Subcutaneous abdominal adipose tissue (tissue), 5 donors: ENCODE measurements around the gene MPEG1.

Experiments
- H3K27ac ChIP-seq: one replicate; pipeline ENCODE4 v1.7.0; 2013; ENCODE audit warnings: low read depth, mild to moderate bottlenecking, inconsistent platforms, low read length, moderate library complexity
- H3K27me3 ChIP-seq, 5 donors: one replicate each; pipeline ENCODE4 v1.7.0; 2013; ENCODE audit warnings: low read length in 5 of 5, inconsistent platforms in 1 of 5; ENCODE audit not compliant: control insufficient read depth in 5 of 5, insufficient read depth in 4 of 5
- H3K36me3 ChIP-seq, 5 donors: one replicate each; pipeline ENCODE4 v1.7.0; 2013; ENCODE audit warnings: low read length in 5 of 5; ENCODE audit not compliant: control insufficient read depth in 5 of 5, insufficient read depth in 5 of 5
- H3K4me1 ChIP-seq, 5 donors: one replicate each; pipeline ENCODE4 v1.7.0; 2013; ENCODE audit warnings: low read length in 5 of 5, mild to moderate bottlenecking in 3 of 5, moderate library complexity in 1 of 5; ENCODE audit not compliant: control insufficient read depth in 5 of 5, insufficient read depth in 5 of 5
- H3K4me3 ChIP-seq, 5 donors: one replicate each; pipeline ENCODE4 v1.7.0; 2013; ENCODE audit warnings: low read length in 5 of 5, low read depth in 1 of 5
- H3K9ac ChIP-seq, 5 donors: one replicate each; pipeline ENCODE4 v1.7.0; 2013; ENCODE audit warnings: low read length in 5 of 5, mild to moderate bottlenecking in 4 of 5, moderate library complexity in 3 of 5
- H3K9me3 ChIP-seq, 5 donors: one replicate each; pipeline ENCODE4 v1.7.0; 2013; ENCODE audit warnings: low read length in 5 of 5; ENCODE audit not compliant: control insufficient read depth in 5 of 5
- donor health status: healthy.
- donor health status: healthy.
- donor health status: healthy.
- donor health status: healthy.
- donor health status: healthy.

Gene MPEG1

DNA sequence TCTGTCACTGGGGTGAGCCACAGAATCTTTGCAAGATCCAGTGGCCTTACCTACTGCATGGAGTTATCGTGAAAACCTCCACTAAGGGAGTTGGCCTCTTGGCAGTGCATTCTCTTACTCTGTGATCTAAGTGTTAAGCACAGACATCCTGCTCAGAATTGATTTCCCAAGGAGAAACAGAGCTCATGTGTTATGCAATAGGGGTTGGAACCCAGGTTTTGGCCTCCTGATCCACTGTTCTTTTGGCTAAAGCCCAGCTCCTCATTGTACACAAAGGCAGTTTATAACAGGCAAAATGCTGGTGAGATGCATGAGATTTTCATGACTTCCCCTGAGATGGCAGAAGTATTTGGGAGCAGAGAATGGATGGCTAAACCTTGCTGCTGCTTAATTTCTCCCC, 29.0 kb downstream of the MPEG1 start:
- H3K36me3 ChIP-seq = peaks cover 5 to 24% (median 20%) of the 10 kb centered on the region in 5 donors
- no peaks in the 10 kb centered on the region for H3K9me3 ChIP-seq
- peak overlapping the region; percentile 91 for H3K27ac ChIP-seq
- no peaks in the 10 kb centered on the region for H3K27me3 ChIP-seq
- H3K4me3 ChIP-seq = no peak overlapping the region
- peak overlapping the region in 1 of 5 donors; percentile 17 for H3K9ac ChIP-seq
- H3K4me1 ChIP-seq = peaks cover 26 to 70% (median 58%) of the 10 kb centered on the region in 5 donors

DNA sequence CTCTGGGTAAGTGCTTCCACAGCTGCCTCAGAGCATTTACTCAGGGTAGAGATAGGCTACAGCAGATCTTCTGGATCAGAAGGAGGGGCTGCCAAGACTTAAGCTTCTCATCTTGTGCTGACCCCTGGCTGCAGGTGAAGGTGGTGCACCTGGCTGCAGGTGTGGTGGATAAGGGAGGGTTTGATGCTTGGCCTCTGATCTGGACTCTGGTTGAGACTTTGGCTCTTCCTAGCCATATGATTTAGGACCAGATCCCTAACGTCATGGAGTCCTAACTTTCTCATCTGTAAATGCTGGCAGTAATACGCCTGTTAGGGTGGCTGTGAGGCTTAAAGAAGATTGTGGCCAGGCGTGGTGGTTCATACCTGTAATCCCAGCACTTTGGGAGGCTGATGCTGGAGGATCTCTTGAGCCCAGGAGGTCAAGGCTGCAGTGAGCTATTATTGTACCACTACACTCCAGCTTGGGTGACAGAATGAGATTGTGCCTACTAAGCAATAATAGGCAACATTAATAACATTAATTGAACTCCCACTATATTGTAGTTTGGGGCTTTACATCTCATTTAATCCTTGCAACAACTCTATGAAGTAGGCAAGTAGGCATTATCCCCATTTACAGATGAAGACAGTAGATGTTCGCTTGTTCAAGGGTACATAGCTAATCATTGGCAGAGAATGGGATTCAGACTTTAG, 30.1 kb downstream of the MPEG1 start:
- peaks cover 21 to 65% (median 49%) of the 10 kb centered on the region in 5 donors for H3K4me1 ChIP-seq
- H3K4me3 ChIP-seq = no peak overlapping the region
- no peaks in the 10 kb centered on the region for H3K27me3 ChIP-seq
- no peak overlapping the region for H3K9ac ChIP-seq
- peaks cover 5 to 30% (median 20%) of the 10 kb centered on the region in 5 donors for H3K36me3 ChIP-seq
- H3K27ac ChIP-seq = peak overlapping the region; percentile 91
- no peaks in the 10 kb centered on the region for H3K9me3 ChIP-seq

DNA sequence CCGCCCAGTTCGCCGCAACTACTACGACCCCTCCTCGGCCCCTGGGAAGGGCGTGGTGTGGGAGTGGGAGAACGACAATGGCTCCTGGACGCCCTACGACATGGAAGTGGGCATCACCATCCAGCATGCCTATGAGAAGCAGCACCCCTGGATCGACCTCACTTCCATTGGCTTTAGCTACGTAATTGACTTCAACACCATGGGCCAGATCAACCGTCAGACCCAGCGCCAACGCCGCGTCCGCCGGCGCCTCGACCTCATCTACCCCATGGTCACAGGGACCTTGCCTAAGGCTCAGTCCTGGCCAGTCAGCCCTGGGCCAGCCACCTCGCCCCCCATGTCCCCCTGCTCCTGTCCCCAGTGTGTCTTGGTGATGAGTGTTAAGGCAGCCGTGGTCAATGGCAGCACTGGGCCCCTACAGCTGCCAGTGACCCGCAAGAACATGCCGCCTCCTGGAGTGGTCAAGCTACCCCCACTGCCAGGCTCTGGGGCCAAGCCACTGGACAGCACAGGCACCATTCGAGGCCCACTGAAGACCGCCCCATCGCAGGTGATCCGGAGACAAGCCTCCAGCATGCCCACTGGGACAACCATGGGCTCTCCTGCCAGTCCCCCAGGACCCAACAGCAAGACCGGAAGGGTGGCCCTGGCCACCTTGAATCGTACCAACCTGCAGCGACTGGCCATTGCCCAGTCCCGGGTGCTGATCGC, 30.8 kb downstream of the MPEG1 start:
- Histone ChIP-seq H3K9ac (no peak overlapping the region), H3K27me3 (no peaks in the 10 kb centered on the region), H3K36me3 (peaks cover 5 to 33% (median 20%) of the 10 kb centered on the region in 5 donors), H3K4me1 (peaks cover 18 to 60% (median 47%) of the 10 kb centered on the region in 5 donors), H3K9me3 (no peaks in the 10 kb centered on the region), H3K4me3 (no peak overlapping the region), H3K27ac (no peak overlapping the region)

DNA sequence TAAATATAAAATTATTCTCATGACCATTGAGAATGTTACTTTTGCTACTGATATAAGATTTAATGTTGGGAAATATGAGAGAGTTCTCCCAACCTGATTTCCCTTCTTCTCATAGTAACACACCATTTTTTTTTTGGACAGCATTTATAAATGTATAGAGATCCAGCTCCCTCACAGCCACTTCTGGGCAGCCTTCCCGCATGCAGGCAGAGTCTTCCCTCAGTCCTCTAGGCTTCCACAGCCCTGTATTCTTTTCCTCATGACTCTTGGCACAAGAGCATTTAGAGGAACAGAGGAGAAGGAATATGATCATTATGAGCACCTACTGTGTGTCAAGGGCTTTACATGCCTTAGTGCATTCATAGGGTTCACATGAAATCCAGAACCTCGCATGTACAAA, 31.8 kb downstream of the MPEG1 start:
- Histone ChIP-seq H3K4me3 (no peak overlapping the region), H3K9ac (peak overlapping the region in 1 of 5 donors; percentile 29), H3K27me3 (no peaks in the 10 kb centered on the region), H3K36me3 (peaks cover 5 to 34% (median 20%) of the 10 kb centered on the region in 5 donors), H3K4me1 (peaks cover 14 to 58% (median 39%) of the 10 kb centered on the region in 5 donors), H3K27ac (peak overlapping the region; percentile 41), H3K9me3 (no peaks in the 10 kb centered on the region)

DNA sequence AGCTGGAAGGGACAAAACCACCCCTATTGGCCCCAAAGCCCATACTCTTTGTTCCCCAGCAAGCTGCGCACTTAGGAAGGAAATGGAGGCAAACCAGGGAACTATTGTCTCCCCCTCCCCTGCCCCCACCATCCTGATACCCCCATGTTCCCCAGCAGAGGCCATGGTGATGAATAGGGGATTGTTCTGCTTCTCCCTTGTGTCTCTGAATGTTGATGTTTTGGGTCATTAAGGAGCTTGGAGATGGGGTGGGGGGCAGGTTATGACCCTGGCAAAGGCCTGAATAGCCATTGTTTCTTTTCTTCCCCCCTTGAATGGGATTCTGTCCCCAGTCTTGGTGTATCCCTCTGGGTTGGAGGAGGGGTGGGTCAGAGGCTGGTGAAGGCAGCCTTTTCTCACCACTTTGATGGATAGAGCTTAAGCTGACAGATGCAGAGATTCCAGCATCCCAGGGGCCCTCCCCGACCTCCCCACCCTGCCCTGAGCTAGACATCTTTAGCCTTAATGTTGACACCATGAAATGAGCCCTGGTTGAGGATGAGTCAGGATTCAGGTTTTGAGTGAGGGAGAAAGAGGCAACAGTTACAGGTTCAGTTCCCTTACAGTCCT, 32.5 kb downstream of the MPEG1 start:
- no peaks in the 10 kb centered on the region for H3K27me3 ChIP-seq
- peak overlapping the region; percentile 41 for H3K27ac ChIP-seq
- H3K4me1 ChIP-seq = peaks cover 11 to 58% (median 39%) of the 10 kb centered on the region in 5 donors
- H3K36me3 ChIP-seq = peaks cover 5 to 34% (median 20%) of the 10 kb centered on the region in 5 donors
- H3K4me3 ChIP-seq = no peak overlapping the region
- H3K9ac ChIP-seq = peak overlapping the region in 1 of 5 donors; percentile 29
- no peaks in the 10 kb centered on the region for H3K9me3 ChIP-seq

DNA sequence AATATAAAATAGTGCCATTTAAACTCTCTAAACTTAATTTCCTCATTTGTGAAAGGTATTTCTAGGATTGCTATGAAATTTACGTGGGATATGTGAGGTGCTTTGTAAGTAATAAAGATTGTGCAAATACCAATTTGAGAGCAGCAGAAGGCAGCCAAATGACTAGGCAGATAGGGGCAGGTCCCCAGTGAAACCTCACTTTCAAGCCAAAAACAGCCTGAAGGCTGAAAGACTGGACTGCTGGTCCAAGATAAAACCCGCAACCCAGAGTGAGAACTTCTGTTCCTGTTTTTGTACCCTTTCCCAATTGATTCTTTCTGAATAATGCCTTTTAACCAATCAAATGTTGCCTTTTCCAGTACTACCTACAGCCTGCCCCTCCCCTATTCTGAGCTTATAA, 33.6 kb downstream of the MPEG1 start:
- H3K4me1 ChIP-seq = peaks cover 5 to 58% (median 39%) of the 10 kb centered on the region in 5 donors
- H3K4me3 ChIP-seq = no peak overlapping the region
- H3K9me3 ChIP-seq = no peaks in the 10 kb centered on the region
- H3K27ac ChIP-seq = peak overlapping the region; percentile 64
- H3K36me3 ChIP-seq = peaks cover 5 to 32% (median 20%) of the 10 kb centered on the region in 5 donors
- H3K27me3 ChIP-seq = no peaks in the 10 kb centered on the region
- H3K9ac ChIP-seq = no peak overlapping the region

DNA sequence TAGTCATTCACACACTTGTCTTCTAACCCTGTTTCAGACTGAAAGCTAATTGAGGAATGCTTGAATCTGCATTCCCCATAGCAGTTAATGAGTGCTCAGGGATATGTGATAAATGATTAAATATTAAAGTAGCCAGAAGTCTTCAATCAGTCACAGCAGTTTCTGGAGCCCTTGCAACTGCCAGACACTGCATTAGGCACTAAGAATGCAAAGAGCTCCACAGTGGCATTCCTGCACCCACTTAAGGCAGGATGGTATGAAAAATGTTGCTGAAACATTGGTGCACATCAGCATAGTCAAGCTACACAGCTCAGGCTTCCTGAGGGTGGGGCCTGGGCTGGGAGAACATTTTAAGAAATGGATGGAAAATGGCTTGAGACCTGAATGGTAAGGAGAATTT, 34.3 kb downstream of the MPEG1 start:
- Histone ChIP-seq H3K9me3 (no peaks in the 10 kb centered on the region), H3K27ac (peak overlapping the region; percentile 64), H3K9ac (no peak overlapping the region), H3K4me3 (no peak overlapping the region), H3K36me3 (peaks cover 5 to 30% (median 20%) of the 10 kb centered on the region in 5 donors), H3K4me1 (peaks cover 1 to 58% (median 38%) of the 10 kb centered on the region in 5 donors), H3K27me3 (no peaks in the 10 kb centered on the region)

DNA sequence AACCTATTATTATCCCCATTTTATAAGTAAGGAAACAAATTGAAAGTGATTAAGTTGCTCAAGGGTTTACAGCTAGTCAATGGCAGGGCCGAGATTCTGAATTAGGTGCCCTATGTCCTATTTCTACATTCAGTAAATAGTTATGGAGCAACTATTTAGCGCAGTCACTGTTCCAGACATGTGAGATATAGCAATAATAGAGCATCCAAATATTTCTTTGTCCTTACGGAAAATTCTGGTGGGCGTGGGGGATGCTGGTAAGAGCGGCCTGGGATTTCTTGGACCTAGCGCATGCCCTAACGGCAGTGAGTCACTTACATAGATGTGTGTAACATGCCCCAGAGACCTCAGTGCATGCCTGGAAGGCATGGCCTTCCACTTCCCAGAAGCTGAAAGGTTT, 36.4 kb downstream of the MPEG1 start:
- Histone ChIP-seq H3K4me3 (no peak overlapping the region), H3K27me3 (no peaks in the 10 kb centered on the region), H3K9ac (peak overlapping the region in 4 of 5 donors; percentile 11 to 93 (median 84)), H3K4me1 (peaks cover 0 to 63% (median 46%) of the 10 kb centered on the region in 5 donors), H3K36me3 (peaks cover 0 to 12% (median 1%) of the 10 kb centered on the region in 5 donors), H3K9me3 (no peaks in the 10 kb centered on the region), H3K27ac (peak overlapping the region; percentile 83)

DNA sequence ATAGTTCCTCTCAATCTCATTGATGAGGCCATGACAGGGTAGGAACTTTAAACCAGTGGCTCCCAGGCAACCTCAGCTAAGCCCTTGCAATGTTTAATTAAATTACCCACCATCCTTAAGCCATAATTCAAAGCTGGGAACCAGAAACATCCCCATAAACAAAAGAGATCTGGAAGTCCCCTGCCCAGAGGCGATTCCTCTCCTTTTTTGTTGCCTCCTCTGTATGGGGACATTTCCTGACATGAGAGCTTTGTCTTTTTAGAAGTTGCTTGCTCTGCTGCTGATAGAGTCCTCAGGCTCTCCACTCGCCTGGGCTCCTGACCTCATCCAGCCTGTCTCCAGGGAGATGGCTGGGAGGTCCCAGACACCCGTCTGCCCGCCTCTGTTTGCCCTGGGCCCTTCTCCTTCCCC, 37.6 kb downstream of the MPEG1 start:
- no peaks in the 10 kb centered on the region for H3K27me3 ChIP-seq
- peak overlapping the region; percentile 83 for H3K27ac ChIP-seq
- no peaks in the 10 kb centered on the region for H3K9me3 ChIP-seq
- peaks cover 0 to 63% (median 46%) of the 10 kb centered on the region in 5 donors for H3K4me1 ChIP-seq
- H3K36me3 ChIP-seq = peaks cover 0 to 11% (median 0%) of the 10 kb centered on the region in 5 donors
- peak overlapping the region; percentile 56 to 93 (median 78) for H3K9ac ChIP-seq
- H3K4me3 ChIP-seq = peak overlapping the region in 2 of 5 donors; percentile 12 to 87
